HG03378 (cell line): ENCODE results near the gene GCNT2.
"Not testable (repeated sequence)": the region's sequence is repeated elsewhere in the genome, so short reads cannot be mapped to it uniquely, and the experiment has no call there.

Source experiments
- ATAC-seq: cut with Tn5 transposase; IDR thresholded peaks from one replicate; pipeline ENCODE4 v1.9.1; 2021; ENCODE audit warnings: mild to moderate bottlenecking, moderate library complexity; ENCODE audit not compliant: unreplicated experiment

The GCNT2 gene

GRCh38 chr6:10577112-10577511 lies 56.0 kb downstream of the GCNT2 start:
- ATAC-seq, result no peak

DNA sequence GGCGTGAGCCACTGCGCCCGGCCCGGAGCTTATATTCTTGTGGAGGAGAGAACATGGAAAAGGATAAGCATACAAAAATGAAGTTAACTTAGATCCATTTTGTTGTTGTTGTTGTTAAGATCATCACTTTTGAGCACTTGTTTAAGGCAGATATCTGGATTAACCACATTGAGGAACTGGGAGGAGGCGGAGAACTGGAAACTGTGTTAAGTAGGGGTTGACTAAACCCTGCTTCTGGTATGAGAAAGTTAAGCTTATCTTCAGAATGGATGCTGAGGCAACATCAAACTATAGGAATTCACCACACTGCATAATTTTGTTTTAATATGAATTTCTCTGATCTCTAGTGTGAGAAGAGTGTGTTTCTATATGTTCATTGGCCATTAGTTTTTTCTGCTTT lies 57.6 kb downstream of the GCNT2 start:
- no peak for ATAC-seq

DNA sequence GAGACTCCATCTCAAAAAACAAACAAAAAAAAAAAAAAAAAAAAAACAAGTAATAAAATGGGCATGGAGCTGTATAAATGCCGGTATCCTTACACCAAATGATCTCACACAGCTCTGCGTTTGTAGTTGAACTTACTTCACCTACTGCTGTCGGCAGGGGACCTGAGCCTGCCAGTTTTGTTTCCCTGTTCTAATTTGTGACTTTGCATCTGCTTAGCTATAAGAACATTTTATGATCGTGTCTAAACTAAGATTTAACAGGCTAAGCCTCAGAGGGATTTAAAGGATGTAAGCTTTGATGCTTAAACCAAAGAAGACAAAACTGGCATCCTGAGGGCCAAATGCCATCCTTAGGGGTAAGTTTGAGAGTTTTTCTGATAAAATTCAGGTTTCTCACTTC lies 58.7 kb downstream of the GCNT2 start:
- ATAC-seq, result no peak

- ATAC-seq, result no peak
These were observed 59.4 kb downstream of the GCNT2 start for GRCh38 chr6:10580570-10580969.

GRCh38 chr6:10581402-10581801 lies 60.3 kb downstream of the GCNT2 start:
- ATAC-seq, result not testable (repeated sequence)

DNA sequence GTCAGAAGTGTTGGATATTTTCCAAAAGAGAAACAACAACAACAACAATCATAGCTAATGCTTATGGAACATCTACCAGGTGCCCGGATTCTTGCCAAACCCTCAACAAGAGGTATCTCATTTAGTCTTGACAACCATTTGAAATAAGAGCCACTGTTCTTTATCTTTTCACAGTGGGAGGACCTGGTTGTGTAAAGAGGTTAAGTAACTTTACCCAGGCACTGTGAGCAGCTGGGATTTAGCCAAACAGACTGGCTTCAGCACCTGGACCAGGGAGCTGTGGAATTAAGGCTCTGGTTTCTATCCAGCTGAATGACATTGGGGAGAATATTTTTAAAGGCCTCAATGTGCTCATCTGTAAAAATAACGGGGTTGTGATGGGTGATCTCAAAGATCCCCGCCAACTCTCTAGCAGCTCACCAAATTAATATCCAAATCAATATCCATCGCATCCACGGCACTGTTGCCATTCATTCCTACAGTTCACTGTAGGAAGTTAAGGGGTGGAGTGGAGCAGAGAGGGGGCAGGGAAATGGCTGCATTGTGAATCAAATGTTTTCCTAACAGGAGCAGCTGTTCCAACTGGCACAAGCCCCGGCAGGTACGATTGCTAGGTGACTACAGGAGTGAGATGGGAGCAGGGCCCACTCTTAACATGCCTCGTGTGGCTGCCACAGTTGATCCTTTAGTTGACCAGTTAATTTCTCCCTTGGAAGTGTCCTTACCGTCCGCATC lies 61.8 kb downstream of the GCNT2 start:
- no peak for ATAC-seq

DNA sequence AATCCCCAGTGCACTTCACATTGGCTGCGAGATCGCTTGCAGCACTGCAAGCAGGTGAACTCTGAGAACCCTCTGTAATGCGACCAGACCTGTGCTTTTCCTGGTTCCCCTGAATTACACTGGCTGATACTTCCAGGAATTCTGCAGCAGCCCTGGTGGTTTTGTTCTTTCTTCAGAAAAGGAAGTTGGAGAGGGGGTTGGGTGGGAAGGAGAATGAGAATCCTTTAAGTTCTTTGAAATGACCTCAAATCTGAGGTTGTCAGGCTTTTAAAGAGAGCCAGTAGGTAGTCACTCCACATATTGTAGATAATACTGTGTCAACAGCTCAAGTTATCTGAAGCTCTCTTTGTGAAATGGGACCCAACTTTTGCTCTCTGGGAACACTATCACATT lies 62.4 kb downstream of the GCNT2 start:
- ATAC-seq, result no peak

DNA sequence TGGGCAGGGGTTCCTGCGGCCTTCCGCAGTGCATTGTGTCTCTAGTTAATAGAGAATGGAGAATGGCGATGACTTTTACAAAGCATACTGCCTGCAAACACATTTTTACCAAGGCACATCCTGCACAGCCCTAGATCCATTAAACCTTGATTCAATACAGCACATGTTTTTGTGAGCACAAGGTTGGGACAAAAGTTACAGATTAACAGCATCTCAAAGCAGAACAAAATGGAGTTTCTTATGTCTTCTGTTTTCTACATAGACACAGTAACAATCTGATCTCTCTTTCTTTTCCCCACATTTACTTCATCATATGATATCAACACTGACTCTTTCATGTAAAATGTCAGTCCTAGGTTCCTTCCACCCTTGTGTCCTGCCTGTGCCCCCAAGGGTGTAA lies 63.5 kb downstream of the GCNT2 start:
- ATAC-seq, result no peak

DNA sequence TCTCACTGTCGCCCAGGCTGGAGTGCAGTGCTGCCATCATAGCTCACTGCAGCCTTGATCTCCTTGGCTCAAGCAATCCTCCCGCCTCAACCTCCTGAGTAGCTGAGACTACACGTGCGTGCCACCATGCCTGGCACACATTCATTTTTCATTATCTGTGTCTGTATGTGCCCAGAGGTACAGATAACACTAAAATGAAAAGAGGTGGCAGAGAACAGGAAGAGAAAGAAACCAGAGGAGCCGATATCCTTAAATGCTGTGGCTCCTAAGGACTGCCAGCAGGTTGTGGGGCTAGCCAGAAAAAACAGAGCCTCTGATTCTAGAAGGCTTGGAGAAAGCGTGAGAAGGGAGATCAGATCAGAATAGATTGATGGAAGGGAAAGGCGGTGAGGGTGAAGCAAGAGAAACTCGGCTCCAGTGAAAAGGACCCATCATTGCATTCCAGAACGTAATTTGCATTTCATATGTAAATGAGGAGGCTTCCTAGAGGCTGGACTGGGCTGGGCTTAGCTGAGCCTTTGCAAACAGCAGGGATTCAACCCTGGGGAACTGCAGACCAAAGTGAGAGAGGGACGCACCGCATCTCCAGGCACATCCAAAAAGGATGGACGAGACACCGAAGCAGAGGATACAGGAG lies 64.2 kb downstream of the GCNT2 start:
- ATAC-seq, result no peak

DNA sequence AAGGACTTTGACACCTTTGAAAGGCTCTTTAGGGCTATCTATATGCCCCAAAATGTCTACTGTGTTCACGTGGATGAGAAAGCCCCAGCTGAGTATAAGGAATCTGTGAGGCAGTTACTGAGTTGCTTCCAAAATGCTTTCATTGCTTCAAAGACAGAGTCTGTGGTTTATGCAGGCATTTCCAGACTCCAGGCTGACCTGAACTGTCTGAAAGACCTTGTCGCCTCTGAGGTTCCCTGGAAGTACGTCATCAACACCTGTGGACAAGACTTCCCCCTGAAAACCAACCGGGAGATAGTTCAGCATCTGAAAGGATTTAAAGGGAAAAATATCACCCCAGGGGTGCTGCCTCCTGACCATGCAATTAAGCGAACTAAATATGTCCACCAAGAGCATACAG lies 65.2 kb downstream of the GCNT2 start:
- ATAC-seq, result no peak

GRCh38 chr6:10587656-10588406 lies 66.7 kb downstream of the GCNT2 start:
- no peak for ATAC-seq

DNA sequence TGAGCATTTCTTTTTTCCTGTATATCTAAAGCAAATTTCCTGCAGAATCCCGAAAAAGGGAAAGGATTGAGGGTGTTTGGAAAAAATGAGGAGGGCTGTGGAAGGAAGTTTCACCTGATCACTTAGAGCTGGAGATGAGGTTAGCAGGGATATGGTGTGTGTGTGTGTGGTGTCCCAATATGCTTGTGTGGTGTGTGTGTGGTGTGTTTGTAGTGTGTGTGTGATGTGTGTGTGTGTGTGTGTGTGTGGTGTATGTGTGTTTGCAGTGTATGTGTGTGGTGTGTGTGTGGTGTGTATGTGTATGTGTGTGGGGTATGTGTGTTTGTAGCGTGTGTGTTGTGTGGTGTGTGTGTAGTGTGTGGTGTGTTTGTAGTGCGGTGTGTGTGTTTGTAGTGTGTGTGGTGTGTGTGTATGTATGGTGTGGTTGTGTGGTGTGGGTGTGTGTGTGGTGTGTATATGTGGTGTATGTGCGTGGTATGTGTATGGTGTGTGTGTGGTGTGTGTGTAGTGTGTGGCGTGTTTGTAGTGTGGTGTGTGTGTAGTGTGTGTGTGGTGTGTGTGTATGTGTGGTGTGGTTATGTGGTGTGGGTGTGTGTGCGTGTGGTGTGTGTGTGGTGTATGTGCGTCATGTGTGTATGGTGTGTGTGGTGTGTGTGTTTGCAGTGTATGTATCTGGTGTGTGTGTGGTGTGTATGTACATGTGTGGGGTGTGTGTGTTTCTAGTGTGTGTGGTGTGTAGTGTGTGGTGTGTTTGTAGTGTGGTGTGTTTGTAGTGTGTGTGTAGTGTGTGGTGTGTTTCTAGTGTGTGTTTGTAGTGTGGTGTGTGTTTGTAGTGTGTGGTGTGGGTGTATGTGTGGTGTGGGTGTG lies 67.6 kb downstream of the GCNT2 start:
- no peak for ATAC-seq

DNA sequence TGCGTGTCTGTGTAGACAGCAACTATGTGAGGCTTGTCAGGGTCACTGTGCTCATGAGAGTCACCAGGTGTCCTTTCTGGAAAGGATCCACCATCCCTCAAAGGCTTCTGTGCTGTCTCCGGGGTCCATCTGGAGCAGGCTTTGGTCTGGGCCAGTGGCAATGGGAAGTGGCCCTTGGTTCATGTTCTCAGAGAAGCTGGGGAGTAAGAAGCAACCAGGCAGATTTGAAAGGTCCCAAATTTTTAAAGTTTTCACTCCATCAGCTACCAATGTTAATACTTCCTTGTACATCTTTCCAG lies 68.2 kb downstream of the GCNT2 start:
- ATAC-seq, result no peak

GRCh38 chr6:10589983-10590382 lies 68.8 kb downstream of the GCNT2 start:
- no peak for ATAC-seq

DNA sequence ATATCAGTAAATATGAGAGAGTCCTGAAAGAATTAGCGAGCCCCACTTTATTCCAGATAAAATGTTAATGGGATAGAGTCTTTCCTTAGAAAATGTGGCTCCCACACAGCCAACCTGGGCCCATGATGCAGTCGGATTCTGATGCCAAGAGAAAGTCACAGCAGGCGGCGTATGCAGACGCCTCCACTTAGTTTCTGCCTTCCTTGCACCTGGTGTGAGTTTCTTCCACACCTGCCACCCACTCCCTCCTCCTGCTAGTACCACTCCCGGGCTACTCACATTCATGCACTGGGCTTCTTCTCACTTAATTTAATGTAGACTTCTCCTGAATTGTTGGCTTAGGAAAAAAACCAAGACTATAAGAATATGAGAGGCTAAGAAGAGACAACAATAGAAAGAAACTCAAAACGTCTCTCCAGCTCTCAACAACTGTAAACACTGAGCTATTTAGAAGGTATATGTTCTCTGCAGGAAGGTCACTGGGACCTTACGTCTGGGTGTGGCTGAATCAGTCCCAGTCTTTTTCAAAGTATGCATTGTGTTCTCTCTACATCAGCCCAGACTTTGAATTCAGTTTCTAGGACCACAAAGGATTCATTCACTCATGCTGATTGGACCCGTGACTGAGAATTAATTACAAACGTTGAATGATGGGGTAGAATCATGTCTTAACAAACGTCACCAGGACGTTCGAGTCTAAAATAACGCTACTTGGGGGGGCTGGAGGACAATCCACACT lies 70.4 kb downstream of the GCNT2 start:
- no peak for ATAC-seq

- ATAC-seq, result peak; percentile 43
These were observed 74.8 kb downstream of the GCNT2 start for GRCh38 chr6:10595731-10596664.

DNA sequence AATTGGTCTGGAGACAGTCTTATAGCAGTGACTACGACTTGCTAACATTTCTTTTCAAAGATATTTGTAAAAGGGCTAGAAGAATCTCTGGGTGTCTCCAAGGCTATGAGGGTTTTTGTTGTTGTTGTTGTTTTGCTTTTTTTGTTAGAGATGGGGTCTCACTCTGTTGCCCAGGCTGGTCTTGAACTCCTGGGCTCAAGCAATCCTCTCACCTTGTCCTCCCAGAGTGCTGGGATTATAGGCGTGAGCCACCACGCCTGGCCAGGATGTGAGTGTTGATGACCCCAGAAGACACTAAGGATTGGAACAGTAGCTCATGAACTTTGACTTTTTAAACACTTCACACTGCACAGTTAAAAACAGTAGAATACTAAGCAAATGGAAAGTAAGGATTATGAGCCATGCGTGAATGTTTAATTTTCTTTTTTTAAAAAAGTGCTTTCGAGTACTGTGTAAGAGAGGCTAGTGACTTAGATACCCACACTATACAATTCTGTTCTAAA lies 76.4 kb downstream of the GCNT2 start:
- ATAC-seq, result no peak

DNA sequence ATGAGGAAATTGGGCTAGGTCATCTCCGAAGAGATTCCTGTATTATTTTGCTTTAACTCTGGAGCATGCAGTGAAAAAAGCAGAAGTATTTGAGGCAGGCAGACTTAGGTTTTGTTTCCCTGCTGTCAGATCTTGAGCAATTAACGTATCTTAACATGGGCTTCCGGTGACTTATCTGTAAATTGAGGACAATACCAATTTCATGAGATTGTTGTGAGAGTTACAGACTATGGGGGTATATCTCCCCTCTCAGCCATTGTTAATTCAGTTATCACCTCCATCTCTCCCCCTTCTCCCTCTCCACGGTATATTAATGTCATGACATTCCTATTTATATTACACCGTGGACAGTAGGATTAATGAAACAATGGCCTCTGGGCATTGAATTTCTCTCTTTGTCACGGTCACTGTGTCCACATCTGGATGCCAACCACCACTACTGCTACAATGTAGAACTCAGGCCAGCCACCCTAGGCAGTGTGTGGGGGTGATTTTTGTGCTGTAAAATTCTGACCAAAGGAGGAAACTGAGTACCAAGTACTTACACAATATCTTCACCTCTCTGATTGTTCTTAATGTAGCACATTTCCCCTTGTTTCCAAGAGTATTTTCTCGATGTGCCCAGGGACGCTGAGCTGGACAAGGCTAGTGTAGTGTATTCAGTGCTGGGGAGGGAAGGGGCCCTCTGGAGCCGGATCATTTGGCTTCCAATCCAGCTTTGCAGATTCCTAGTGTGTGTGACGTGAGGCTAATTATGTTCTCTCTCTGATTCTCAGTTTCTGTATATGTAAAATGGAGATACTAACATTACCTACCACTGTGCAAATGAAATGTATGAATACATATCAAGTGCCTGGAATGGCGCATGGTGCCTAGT lies 77.2 kb downstream of the GCNT2 start:
- ATAC-seq, result no peak
